Measurements from ENCODE around the gene WIPF2.

The WIPF2 gene

GRCh38 chr17:40314584-40314956, 95.5 kb downstream of the WIPF2 start (continued):
- TF ChIP-seq PBX3 (CRISPR knock-in tag; IDR thresholded peaks at IDR 0.05) (no peak), ZNF670 (tag by site-specific recombination; IDR thresholded peaks at IDR 0.05; ENCODE audit: low read depth) (no peak), WT1 (tag by site-specific recombination; IDR thresholded peaks at IDR 0.05) (no peak; the same call in 1 of the 2 replicates), ZFP37 (tag by site-specific recombination; IDR thresholded peaks at IDR 0.05) (peak; percentile 88), SETDB1 (IDR thresholded peaks at IDR 0.05; ENCODE audit: insufficient read length, low read length) (no peak), KLF17 (tag by site-specific recombination; IDR thresholded peaks at IDR 0.05) (peak; percentile 84), ZBTB49 (tag by site-specific recombination; IDR thresholded peaks at IDR 0.05; ENCODE audit: low read depth) (no peak), ZNF629 (tag by site-specific recombination; IDR thresholded peaks at IDR 0.05) (peak; percentile 90), CTCF (tag by site-specific recombination; IDR thresholded peaks at IDR 0.05) (no peak), ZSCAN30 (tag by site-specific recombination; IDR thresholded peaks at IDR 0.05) (no peak), ZNF843 (tag by site-specific recombination; IDR thresholded peaks at IDR 0.05) (peak; percentile 49; the same call in 1 of the 2 replicates), ZBTB20 (tag by site-specific recombination; IDR thresholded peaks at IDR 0.05) (no peak), ZNF449 (tag by site-specific recombination; IDR thresholded peaks at IDR 0.05) (no peak), ZNF239 (tag by site-specific recombination; IDR thresholded peaks at IDR 0.05) (no peak), OSR2 (tag by site-specific recombination; IDR thresholded peaks at IDR 0.05) (no peak), ZNF335 (tag by site-specific recombination; conservative IDR thresholded peaks at IDR 0.05) (peak; percentile 20; the same call in 1 of the 2 replicates), ZNF211 (tag by site-specific recombination; IDR thresholded peaks at IDR 0.05; ENCODE audit: low read depth) (no peak), ZNF112 (tag by site-specific recombination; IDR thresholded peaks at IDR 0.05) (peak; percentile 82; the same call in 1 of the 2 replicates), ZNF184 (tag by site-specific recombination; IDR thresholded peaks at IDR 0.05) (peak; percentile 96; the same call in 1 of the 2 replicates), SP3 (tag by site-specific recombination; IDR thresholded peaks at IDR 0.05) (0 out of 2 replicates have a peak, but pooled peaks have one; percentile 31), ZNF624 (tag by site-specific recombination; IDR thresholded peaks at IDR 0.05) (no peak), ZNF549 (tag by site-specific recombination; IDR thresholded peaks at IDR 0.05) (no peak), ZXDB (tag by site-specific recombination; IDR thresholded peaks at IDR 0.05) (peak; percentile 44; the same call in 1 of the 2 replicates), ZNF292 (tag by site-specific recombination; IDR thresholded peaks at IDR 0.05; ENCODE audit: borderline replicate concordance, low read depth) (no peak), ZNF433 (tag by site-specific recombination; IDR thresholded peaks at IDR 0.05; ENCODE audit: low read depth) (no peak), KLF7 (tag by site-specific recombination; IDR thresholded peaks at IDR 0.05; ENCODE audit: borderline replicate concordance) (no peak), ZNF174 (tag by site-specific recombination; IDR thresholded peaks at IDR 0.05) (no peak), EGR2 (tag by site-specific recombination; IDR thresholded peaks at IDR 0.05; ENCODE audit: low read depth) (no peak), ZNF623 (tag by site-specific recombination; IDR thresholded peaks at IDR 0.05) (no peak), ZNF785 (tag by site-specific recombination; IDR thresholded peaks at IDR 0.05) (no peak), ZNF654 (tag by site-specific recombination; IDR thresholded peaks at IDR 0.05; ENCODE audit: low read depth) (no peak), ZNF24 (tag by site-specific recombination; IDR thresholded peaks at IDR 0.05) (peak; percentile 53; the same call in 1 of the 2 replicates), PRDM6 (tag by site-specific recombination; IDR thresholded peaks at IDR 0.05) (no peak)
